WTC11 (cell line): ENCODE data around the gene FBXO9.

Experiments used
- ATF3 ChIP-seq: sonication (generic); formaldehyde crosslinking; conservative IDR thresholded peaks from 2 replicates; pipeline ENCODE4 v1.8.1; 2022; ENCODE audit warnings: mild to moderate bottlenecking, missing genetic modification reagents
- CBFB ChIP-seq: sonication (generic); formaldehyde crosslinking; IDR thresholded peaks from 2 replicates; pipeline ENCODE4 v1.8.1; 2022; ENCODE audit warnings: mild to moderate bottlenecking, low read depth, missing genetic modification reagents
- CTCF ChIP-seq: fragments of 200-600 bp; IDR thresholded peaks from 2 replicates; pipeline ENCODE4 v1.8.0; 2022; ENCODE audit warnings: antibody characterized with exemption
- E2F4 ChIP-seq: sonication (generic); formaldehyde crosslinking; IDR thresholded peaks from 2 replicates; pipeline ENCODE4 v1.8.1; 2022; ENCODE audit warnings: low read depth, mild to moderate bottlenecking, moderate library complexity, missing genetic modification reagents, borderline replicate concordance
- E2F5 ChIP-seq: sonication (generic); formaldehyde crosslinking; IDR thresholded peaks from 2 replicates; pipeline ENCODE4 v1.8.1; 2022; ENCODE audit warnings: mild to moderate bottlenecking, moderate library complexity, missing genetic modification reagents
- FOXP4 ChIP-seq: sonication (generic); formaldehyde crosslinking; IDR thresholded peaks from 2 replicates; pipeline ENCODE4 v1.8.0; 2022; ENCODE audit warnings: mild to moderate bottlenecking, missing genetic modification reagents
- MAX ChIP-seq: sonication (generic); formaldehyde crosslinking; IDR thresholded peaks from 2 replicates; pipeline ENCODE4 v1.8.0; 2022; ENCODE audit warnings: mild to moderate bottlenecking, missing genetic modification reagents
- PRRX2 ChIP-seq: fragments of 250-450 bp; sonication (Bioruptor Pico); IDR thresholded peaks from 2 replicates; pipeline ENCODE4 v1.8.0; 2021; ENCODE audit warnings: mild to moderate bottlenecking
- USF1 ChIP-seq: sonication (generic); formaldehyde crosslinking; IDR thresholded peaks from 2 replicates; pipeline ENCODE4 v1.8.0; 2022; ENCODE audit warnings: mild to moderate bottlenecking, missing genetic modification reagents
- ZNF121 ChIP-seq: sonication (generic); formaldehyde crosslinking; IDR thresholded peaks from 2 replicates; pipeline ENCODE4 v1.8.0; 2023; ENCODE audit warnings: missing genetic modification reagents
- ZNF138 ChIP-seq: sonication (generic); formaldehyde crosslinking; conservative IDR thresholded peaks from 2 replicates; pipeline ENCODE4 v1.8.1; 2022; ENCODE audit warnings: mild to moderate bottlenecking, moderate library complexity, missing genetic modification reagents
- ZNF281 ChIP-seq: sonication (generic); formaldehyde crosslinking; IDR thresholded peaks from 2 replicates; pipeline ENCODE4 v1.8.0; 2023; ENCODE audit warnings: mild to moderate bottlenecking, missing genetic modification reagents
- ZNF512 ChIP-seq: sonication (generic); formaldehyde crosslinking; IDR thresholded peaks from 2 replicates; pipeline ENCODE4 v1.8.1; 2022; ENCODE audit warnings: missing genetic modification reagents, borderline replicate concordance

- TF ChIP-seq CTCF (no peak), ZNF512 (no peak), ZNF138 (CRISPR knock-in tag) (no peak), ZNF121 (CRISPR knock-in tag) (no peak), USF1 (CRISPR knock-in tag) (no peak), E2F4 (no peak), E2F5 (CRISPR knock-in tag) (no peak), ZNF281 (CRISPR knock-in tag) (no peak), ATF3 (CRISPR knock-in tag) (no peak), CBFB (CRISPR knock-in tag) (no peak), PRRX2 (CRISPR knock-in tag) (no peak), MAX (no peak), FOXP4 (CRISPR knock-in tag) (no peak)
These were observed 68.8 kb downstream of the FBXO9 start for GRCh38 chr6:53133961-53134360.
